Activated T-helper 1 cell treated with anti-CD3 and anti-CD28 coated beads, Interleukin-2, amount 50 U/mL, for 16 hours (primary cell): Measurements from ENCODE around the gene TCP10L.

Source experiments
- DNase-seq, 2 donors: peaks; one replicate each; pipeline ENCODE4 v3.0.0-alpha.2; 2020; ENCODE audit warnings: low read depth in 1 of 2, low spot score in 1 of 2

TCP10L gene

GRCh38 chr21:32523988-32524719 is 61.2 kb downstream of the TCP10L start:
- no peak for DNase-seq
